Inflammatory macrophage (primary cell): ENCODE results near the gene PITPNM3.

Experiments used
- DNase-seq, 2 donors: peaks; one replicate each; pipeline ENCODE4 v3.0.0-alpha.2; 2020 to 2022

PITPNM3 gene

GRCh38 chr17:6551356-6551755 lies 5.0 kb downstream of the PITPNM3 start:
- DNase-seq, result no peak

GRCh38 chr17:6549384-6550036 lies 6.8 kb downstream of the PITPNM3 start:
- DNase-seq, result no peak

GRCh38 chr17:6548578-6549330 lies 7.6 kb downstream of the PITPNM3 start:
- no peak for DNase-seq

GRCh38 chr17:6548034-6548433 lies 8.3 kb downstream of the PITPNM3 start:
- DNase-seq, result no peak

GRCh38 chr17:6547336-6547735 lies 9.0 kb downstream of the PITPNM3 start:
- DNase-seq, result no peak

GRCh38 chr17:6546069-6546718 lies 10.2 kb downstream of the PITPNM3 start:
- DNase-seq, result no peak

- no peak for DNase-seq
Measured at GRCh38 chr17:6545291-6545690, 11.1 kb downstream of the PITPNM3 start.

- no peak for DNase-seq
Measured at GRCh38 chr17:6544011-6544370, 12.4 kb downstream of the PITPNM3 start.

- DNase-seq, result no peak
Measured at GRCh38 chr17:6543079-6544010, 13.0 kb downstream of the PITPNM3 start.

- no peak for DNase-seq
Measured at GRCh38 chr17:6542577-6542976, 13.8 kb downstream of the PITPNM3 start.

GRCh38 chr17:6541886-6542285 lies 14.5 kb downstream of the PITPNM3 start:
- DNase-seq, result no peak

GRCh38 chr17:6539871-6540270 lies 16.5 kb downstream of the PITPNM3 start:
- no peak for DNase-seq

- DNase-seq, result no peak
Measured at GRCh38 chr17:6536566-6537065, 19.7 kb downstream of the PITPNM3 start.

- DNase-seq, result no peak
Measured at GRCh38 chr17:6536053-6536452, 20.3 kb downstream of the PITPNM3 start.

- DNase-seq, result no peak
Measured at GRCh38 chr17:6534846-6535514, 21.4 kb downstream of the PITPNM3 start.

- DNase-seq, result no peak
Measured at GRCh38 chr17:6532441-6532885, 23.9 kb downstream of the PITPNM3 start.

GRCh38 chr17:6531575-6531974 lies 24.8 kb downstream of the PITPNM3 start:
- no peak for DNase-seq

GRCh38 chr17:6530324-6530920 lies 25.9 kb downstream of the PITPNM3 start:
- DNase-seq, result no peak

GRCh38 chr17:6528557-6528956 lies 27.8 kb downstream of the PITPNM3 start:
- no peak for DNase-seq

GRCh38 chr17:6526362-6527152 lies 29.8 kb downstream of the PITPNM3 start:
- no peak for DNase-seq

GRCh38 chr17:6525731-6526130 lies 30.6 kb downstream of the PITPNM3 start:
- no peak for DNase-seq
